H9 (cell line): ENCODE data around the gene SPRR5. TPM values are rescaled to one million over a fixed set of nuclear protein-coding genes. Genes with fewer than 3 reads are reported as not detected.
A peak's percentile ranks its signal among the peaks of the same experiment; 100 is the strongest.

ENCODE experiments used
- DNase-seq: peaks from one replicate; pipeline ENCODE4 v3.0.0-alpha.2; 2017
- H2AFZ ChIP-seq: one replicate; pipeline ENCODE4 v1.6.1; 2013; ENCODE audit warnings: mild to moderate bottlenecking, low read length, control low read depth, moderate library complexity
- H2AK5ac ChIP-seq: 2 replicates; pipeline ENCODE4 v1.6.1; 2013; ENCODE audit warnings: low read length, control low read depth, mixed read lengths; ENCODE audit not compliant: insufficient read length
- H2BK120ac ChIP-seq: one replicate; pipeline ENCODE4 v1.6.1; 2013; ENCODE audit warnings: low read depth, mild to moderate bottlenecking, low read length, control low read depth, inconsistent platforms; ENCODE audit not compliant: poor library complexity, severe bottlenecking
- H2BK12ac ChIP-seq: 2 replicates; pipeline ENCODE4 v1.6.1; 2013; ENCODE audit warnings: low read length, control low read depth, mixed read lengths, low read depth; ENCODE audit not compliant: insufficient read length
- H2BK15ac ChIP-seq: 2 replicates; pipeline ENCODE4 v1.6.1; 2013; ENCODE audit warnings: low read depth, low read length, control low read depth
- H2BK20ac ChIP-seq: one replicate; pipeline ENCODE4 v1.6.1; 2013; ENCODE audit warnings: low read depth, mild to moderate bottlenecking, low read length, control low read depth, inconsistent platforms; ENCODE audit not compliant: poor library complexity, severe bottlenecking
- H2BK5ac ChIP-seq: 2 replicates; pipeline ENCODE4 v1.6.1; 2013; ENCODE audit warnings: low read length, control low read depth, mixed read lengths; ENCODE audit not compliant: insufficient read length
- H3K14ac ChIP-seq: 2 replicates; pipeline ENCODE4 v1.6.1; 2013; ENCODE audit warnings: low read length, control low read depth; ENCODE audit not compliant: insufficient read depth
- H3K18ac ChIP-seq: 2 replicates; pipeline ENCODE4 v1.6.1; 2013; ENCODE audit warnings: low read depth, mild to moderate bottlenecking, mixed read lengths, low read length, control low read depth; ENCODE audit not compliant: insufficient read length
- H3K23ac ChIP-seq: 2 replicates; pipeline ENCODE4 v1.6.1; 2013; ENCODE audit warnings: low read length, control low read depth, mixed read lengths, low read depth; ENCODE audit not compliant: insufficient read length
- H3K23me2 ChIP-seq: 2 replicates; pipeline ENCODE4 v1.6.1; 2013; ENCODE audit warnings: low read depth, mild to moderate bottlenecking, mixed read lengths, low read length, control low read depth; ENCODE audit not compliant: insufficient read length, poor library complexity, severe bottlenecking
- H3K27ac ChIP-seq: 2 replicates; pipeline ENCODE4 v1.5.1; 2013; ENCODE audit warnings: low read length, control low read depth, mixed read lengths, low read depth; ENCODE audit not compliant: insufficient read length
- H3K27me3 ChIP-seq: 2 replicates; pipeline ENCODE4 v1.6.1; 2013; ENCODE audit warnings: low read length, control low read depth, inconsistent platforms; ENCODE audit not compliant: insufficient read depth
- H3K4ac ChIP-seq: 2 replicates; pipeline ENCODE4 v1.6.1; 2013; ENCODE audit warnings: low read depth, mild to moderate bottlenecking, control low read depth, inconsistent platforms, low read length, moderate library complexity
- H3K4me1 ChIP-seq: 2 replicates; pipeline ENCODE4 v1.6.1; 2013; ENCODE audit warnings: low read length, control low read depth, inconsistent platforms; ENCODE audit not compliant: insufficient read depth
- H3K4me2 ChIP-seq: 2 replicates; pipeline ENCODE4 v1.6.1; 2013; ENCODE audit warnings: low read length, control low read depth, mixed read lengths; ENCODE audit not compliant: insufficient read length, insufficient read depth
- H3K56ac ChIP-seq: 2 replicates; pipeline ENCODE4 v1.6.1; 2013; ENCODE audit warnings: low read depth, mild to moderate bottlenecking, mixed read lengths, low read length, control low read depth; ENCODE audit not compliant: insufficient read length
- H3K79me1 ChIP-seq: 2 replicates; pipeline ENCODE4 v1.6.1; 2013; ENCODE audit warnings: low read depth, mild to moderate bottlenecking, moderate library complexity, low read length, control low read depth, inconsistent platforms; ENCODE audit not compliant: insufficient read depth, poor library complexity, severe bottlenecking
- H3K79me2 ChIP-seq: 2 replicates; pipeline ENCODE4 v1.6.1; 2013; ENCODE audit warnings: low read length, control low read depth, inconsistent platforms; ENCODE audit not compliant: insufficient read depth
- H3K9ac ChIP-seq: 2 replicates; pipeline ENCODE4 v1.6.1; 2013; ENCODE audit warnings: low read length, control low read depth, mixed read lengths; ENCODE audit not compliant: insufficient read length; ENCODE audit errors: extremely low read depth
- H3K9me3 ChIP-seq: one replicate; pipeline ENCODE4 v1.6.1; 2013; ENCODE audit warnings: low read depth, low read length, inconsistent platforms; ENCODE audit not compliant: control insufficient read depth
- H3T11ph ChIP-seq: one replicate; pipeline ENCODE4 v1.6.1; 2013; ENCODE audit warnings: mild to moderate bottlenecking, low read length, control low read depth, inconsistent platforms
- H4K20me1 ChIP-seq: one replicate; pipeline ENCODE4 v1.6.1; 2013; ENCODE audit not compliant: control insufficient read depth, insufficient read length, insufficient read depth
- H4K5ac ChIP-seq: 2 replicates; pipeline ENCODE4 v1.6.1; 2013; ENCODE audit warnings: low read depth, mild to moderate bottlenecking, mixed read lengths, low read length, control low read depth; ENCODE audit not compliant: insufficient read length
- H4K8ac ChIP-seq: replicated peaks from 2 replicates; pipeline ENCODE4 v1.6.1; 2013; ENCODE audit warnings: low read length, control low read depth, mixed read lengths, low read depth; ENCODE audit not compliant: insufficient read length
- H4K91ac ChIP-seq: 2 replicates; pipeline ENCODE4 v1.6.1; 2013; ENCODE audit warnings: low read depth, mild to moderate bottlenecking, moderate library complexity, mixed read lengths, low read length, control low read depth; ENCODE audit not compliant: insufficient read length
- H3K27ac Mint-ChIP-seq, 3 experiments: 2 replicates in 2 of 3; 3 replicates in 1 of 3; pipeline ENCODE4 v1.8.0; 2020 to 2021; ENCODE audit warnings: mixed read lengths in 3 of 3, mild to moderate bottlenecking in 1 of 3, moderate library complexity in 1 of 3
- H3K27me3 Mint-ChIP-seq: 2 replicates; pipeline ENCODE4 v1.8.0; 2021; ENCODE audit warnings: low read depth, mild to moderate bottlenecking, moderate library complexity, mixed read lengths
- H3K36me3 Mint-ChIP-seq, 3 experiments: 2 replicates in 2 of 3; 3 replicates in 1 of 3; pipeline ENCODE4 v1.8.0; 2020 to 2021; ENCODE audit warnings: low read depth in 3 of 3, mixed read lengths in 3 of 3; ENCODE audit not compliant: insufficient read depth in 1 of 3
- H3K4me1 Mint-ChIP-seq, 2 experiments: 2 replicates each; pipeline ENCODE4 v1.8.0; 2020; ENCODE audit warnings: mixed read lengths in 2 of 2
- H3K4me3 Mint-ChIP-seq, 2 experiments: 2 replicates in 1 of 2; 3 replicates in 1 of 2; pipeline ENCODE4 v1.8.0; 2020 to 2021; ENCODE audit warnings: mild to moderate bottlenecking in 2 of 2, mixed read lengths in 2 of 2, moderate library complexity in 1 of 2
- H3K9me3 Mint-ChIP-seq, 2 experiments: 2 replicates in 1 of 2; 3 replicates in 1 of 2; pipeline ENCODE4 v1.8.0; 2020; ENCODE audit warnings: mild to moderate bottlenecking in 2 of 2, mixed read lengths in 2 of 2, moderate library complexity in 1 of 2
- WGBS: extraction: QIAGEN DNeasy Blood & Tissue Kit; methylation state at CpG from one replicate; pipeline ENCODE4 v1.1.7; 2013; ENCODE audit warnings: missing lambda C conversion rate, low lambda C conversion rate, mixed read lengths; ENCODE audit not compliant: insufficient read length; ENCODE audit errors: extremely low coverage; 5-methylcytosine and 5-hydroxymethylcytosine counted together
- total RNA-seq: library from RNA; stranded (reverse); gene quantifications from 2 replicates; pipeline ENCODE4 v1.2.1, GENCODE V29; 2021
- TF ChIP-seq, protein P1 (sequence below): fragments of 200-600 bp; sonication (generic); conservative IDR thresholded peaks from 3 replicates; pipeline ENCODE4 v1.8.0; 2021; ENCODE audit warnings: antibody characterized with exemption, mild to moderate bottlenecking

The SPRR5 gene
- total RNA-seq, 1 experiment from 2014 or later, result not detected

DNA sequence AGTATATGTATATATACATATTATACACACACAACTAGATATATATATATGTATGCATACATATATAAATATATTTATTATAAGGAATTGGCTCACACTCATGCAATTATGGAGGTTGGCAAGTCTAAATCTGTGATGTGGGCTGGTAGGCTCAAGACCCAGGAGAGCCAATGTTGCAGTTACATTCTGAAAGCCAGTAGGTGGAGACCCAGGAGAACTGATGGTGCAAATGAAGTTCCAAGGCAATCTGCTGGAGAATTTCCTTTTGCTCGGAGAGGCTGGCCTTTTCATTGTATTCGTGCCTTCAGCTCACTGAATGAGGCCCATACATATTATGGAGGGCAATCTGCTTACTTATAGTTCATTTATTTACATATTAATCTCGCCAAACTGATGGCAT lies 29.2 kb upstream of the SPRR5 start:
- H2BK12ac ChIP-seq, result no peak overlapping the region
- Mint-ChIP-seq H3K27ac (no peak overlapping the region), H3K4me1 (no peaks in the 10 kb centered on the region; a peak in 1 of 4 replicates), H3K36me3 (0 out of 7 replicates have a peak, but pooled peaks cover 0 to 5% (median 0%) of the 10 kb centered on the region in 3 experiments), H3K9me3 (peaks cover 52 to 68% of the 10 kb centered on the region in 2 experiments), H3K27me3 (no peaks in the 10 kb centered on the region; the same call in 1 of the 2 replicates), H3K4me3 (no peak overlapping the region)
- H3T11ph ChIP-seq, result no peak overlapping the region
- H2BK5ac ChIP-seq, result no peak overlapping the region
- no peak overlapping the region for H2BK15ac ChIP-seq
- no peak overlapping the region for H3K14ac ChIP-seq
- TF ChIP-seq, protein P1, sequence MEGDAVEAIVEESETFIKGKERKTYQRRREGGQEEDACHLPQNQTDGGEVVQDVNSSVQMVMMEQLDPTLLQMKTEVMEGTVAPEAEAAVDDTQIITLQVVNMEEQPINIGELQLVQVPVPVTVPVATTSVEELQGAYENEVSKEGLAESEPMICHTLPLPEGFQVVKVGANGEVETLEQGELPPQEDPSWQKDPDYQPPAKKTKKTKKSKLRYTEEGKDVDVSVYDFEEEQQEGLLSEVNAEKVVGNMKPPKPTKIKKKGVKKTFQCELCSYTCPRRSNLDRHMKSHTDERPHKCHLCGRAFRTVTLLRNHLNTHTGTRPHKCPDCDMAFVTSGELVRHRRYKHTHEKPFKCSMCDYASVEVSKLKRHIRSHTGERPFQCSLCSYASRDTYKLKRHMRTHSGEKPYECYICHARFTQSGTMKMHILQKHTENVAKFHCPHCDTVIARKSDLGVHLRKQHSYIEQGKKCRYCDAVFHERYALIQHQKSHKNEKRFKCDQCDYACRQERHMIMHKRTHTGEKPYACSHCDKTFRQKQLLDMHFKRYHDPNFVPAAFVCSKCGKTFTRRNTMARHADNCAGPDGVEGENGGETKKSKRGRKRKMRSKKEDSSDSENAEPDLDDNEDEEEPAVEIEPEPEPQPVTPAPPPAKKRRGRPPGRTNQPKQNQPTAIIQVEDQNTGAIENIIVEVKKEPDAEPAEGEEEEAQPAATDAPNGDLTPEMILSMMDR, result peak; percentile 58
- no peaks in the 10 kb centered on the region for H3K9me3 ChIP-seq
- no peaks in the 10 kb centered on the region for H3K23me2 ChIP-seq
- no peak overlapping the region for H4K91ac ChIP-seq
- H3K4me2 ChIP-seq, result no peak overlapping the region
- no peak overlapping the region for H2BK20ac ChIP-seq
- H3K4me1 ChIP-seq, result no peaks in the 10 kb centered on the region
- H4K8ac ChIP-seq, result no peak overlapping the region
- no peak overlapping the region for H2AK5ac ChIP-seq
- H3K9ac ChIP-seq, result no peak overlapping the region
- H4K5ac ChIP-seq, result no peak overlapping the region
- no peak overlapping the region for H3K18ac ChIP-seq
- H2BK120ac ChIP-seq, result no peak overlapping the region
- H3K79me1 ChIP-seq, result no peaks in the 10 kb centered on the region
- no CpG with 5 or more reads among the region's 3 CpGs for WGBS
- no peak overlapping the region for H2AFZ ChIP-seq
- no peak for DNase-seq
- no peak overlapping the region for H3K27ac ChIP-seq
- no peak overlapping the region for H3K23ac ChIP-seq
- no peak overlapping the region for H3K56ac ChIP-seq
- H4K20me1 ChIP-seq, result no peaks in the 10 kb centered on the region
- H3K4ac ChIP-seq, result no peak overlapping the region
- no peaks in the 10 kb centered on the region for H3K27me3 ChIP-seq
- no peaks in the 10 kb centered on the region for H3K79me2 ChIP-seq
